ENCODE results near the gene EPB41L2. TPM values are rescaled to one million over a fixed set of nuclear protein-coding genes. Genes with fewer than 3 reads are reported as not detected.
"Not testable (repeated sequence)": the region's sequence is repeated elsewhere in the genome, so short reads cannot be mapped to it uniquely, and the experiment has no call there.

The EPB41L2 gene
- total RNA-seq, 2 experiments from 2014 or later: 30.4 to 37.8 TPM

DNA sequence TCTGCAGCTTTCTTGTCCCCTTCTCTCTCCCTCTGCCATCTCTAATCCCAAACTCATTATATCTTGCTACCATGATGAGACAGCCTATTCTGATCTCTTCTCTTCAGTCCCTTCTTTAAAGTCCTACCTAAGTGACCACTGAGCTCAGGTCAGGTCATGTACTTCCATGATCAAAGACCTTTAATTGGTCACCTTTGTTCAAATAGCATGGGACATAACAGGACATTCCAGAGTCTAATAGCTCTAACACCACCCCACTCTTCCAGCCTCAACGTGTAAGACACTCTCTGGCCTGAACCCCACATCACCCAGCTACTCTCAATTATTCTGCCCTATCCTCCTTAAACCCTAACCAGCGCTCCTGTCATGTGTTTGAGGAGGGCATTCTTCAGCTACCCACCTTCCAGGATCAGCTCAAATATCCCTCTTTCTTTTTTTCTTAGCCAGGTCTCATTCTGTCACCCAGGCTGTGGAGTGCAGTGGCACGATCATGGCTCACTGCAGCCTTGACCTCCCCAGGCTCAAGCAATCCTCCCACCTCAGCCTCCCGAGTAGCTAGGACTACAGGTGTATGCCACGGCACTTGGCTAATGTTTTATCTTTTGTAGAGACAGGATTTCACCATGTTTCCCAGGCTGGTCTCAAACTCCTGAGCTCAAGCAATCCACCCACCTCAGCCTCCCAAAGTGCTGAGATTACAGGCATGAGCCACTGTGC is 237.9 kb downstream of the EPB41L2 start:
- intact Hi-C loops (cut with micrococcal nuclease): no loop called here
- H3K4me3 Mint-ChIP-seq: no peak overlapping the region
- H3K4me1 Mint-ChIP-seq (ENCODE audit: low read depth): no peaks in the 10 kb centered on the region
- ChIA-PET POLR2A (no interaction called here), CTCF (interaction anchor here (1.2 kb wide), 1 partner anchor 503 kb away, joined by 3 read pairs; no protein-coding TSS in a partner anchor)
- no peak for DNase-seq
- H3K9me3 Mint-ChIP-seq: no peaks in the 10 kb centered on the region
- H3K27ac Mint-ChIP-seq: no peak overlapping the region
- H3K27me3 Mint-ChIP-seq: no peaks in the 10 kb centered on the region
- H3K36me3 Mint-ChIP-seq: no peaks in the 10 kb centered on the region

DNA sequence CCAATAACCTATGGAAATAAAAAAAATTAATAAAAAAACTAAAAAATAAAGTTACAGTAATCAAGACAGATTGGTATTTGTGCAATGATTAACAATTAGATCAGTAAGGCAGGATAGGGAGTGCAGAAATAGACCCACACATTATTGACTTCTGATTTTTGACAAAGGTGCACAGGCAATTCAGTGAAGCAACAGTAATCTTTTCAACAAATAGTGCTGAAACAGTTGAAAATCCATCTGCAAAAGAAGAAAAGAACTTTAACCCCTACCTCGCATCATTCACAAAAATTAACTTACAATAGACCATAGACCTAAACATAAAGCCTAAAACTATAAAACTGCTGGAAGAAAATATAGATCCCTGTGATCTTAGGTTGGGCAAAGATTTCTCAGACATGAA is 240.3 kb downstream of the EPB41L2 start:
- POLR2A ChIA-PET: no interaction called here
- Mint-ChIP-seq H3K4me1 (ENCODE audit: low read depth) (no peaks in the 10 kb centered on the region), H3K27ac (no peak overlapping the region), H3K36me3 (peaks cover 1% of the 10 kb centered on the region), H3K4me3 (no peak overlapping the region), H3K9me3 (no peaks in the 10 kb centered on the region), H3K27me3 (no peaks in the 10 kb centered on the region)
- intact Hi-C loops (cut with micrococcal nuclease): no loop called here
- no peak for DNase-seq
- CTCF ChIA-PET: no interaction called here

DNA sequence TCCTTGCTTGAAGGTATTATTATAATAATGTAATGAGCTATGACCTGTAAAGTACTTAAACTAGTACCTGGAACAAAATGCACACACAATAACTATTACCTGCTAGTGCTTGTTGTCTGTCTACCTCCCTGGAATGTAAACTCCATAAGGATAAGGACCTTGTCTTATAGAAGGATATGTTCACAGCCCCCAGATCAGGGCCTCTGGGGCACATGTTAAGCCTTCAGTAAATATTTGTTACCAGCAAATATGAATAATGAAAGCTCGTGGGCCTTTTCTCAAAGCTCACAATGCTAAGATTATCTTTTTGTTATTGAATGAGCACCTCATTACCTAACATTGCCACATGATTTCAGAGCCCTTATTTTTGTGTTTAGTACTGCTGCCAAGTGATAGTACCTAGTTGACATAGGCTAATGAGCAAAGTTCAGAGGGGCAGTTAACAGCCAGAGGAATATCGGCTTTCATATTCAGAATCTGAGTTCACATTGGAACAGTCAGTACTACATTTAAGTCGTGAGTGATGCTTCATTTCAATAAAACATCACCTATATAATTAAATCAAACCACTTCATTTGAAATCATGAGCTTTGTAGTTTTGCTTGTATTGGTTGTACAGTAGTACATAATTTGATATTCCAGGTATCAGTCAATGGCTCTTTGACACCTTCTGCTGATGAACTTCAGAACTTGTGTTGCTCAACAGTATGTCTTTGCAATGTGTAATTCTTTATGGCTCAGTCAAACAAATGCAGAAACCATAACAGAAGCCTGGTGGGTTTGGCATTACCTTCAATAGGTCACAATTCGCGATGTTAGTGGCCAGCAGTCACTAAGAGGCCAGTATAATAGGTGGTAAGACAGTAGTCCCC is 247.6 kb downstream of the EPB41L2 start:
- H3K4me3 Mint-ChIP-seq: no peak overlapping the region
- intact Hi-C loops (cut with micrococcal nuclease): no loop called here
- peaks cover 5% of the 10 kb centered on the region for H3K27me3 Mint-ChIP-seq
- ChIA-PET POLR2A (no interaction called here), CTCF (interaction anchor here (0.6 kb wide), 1 partner anchor 62 kb away, joined by 3 read pairs; no protein-coding TSS in a partner anchor)
- H3K4me1 Mint-ChIP-seq (ENCODE audit: low read depth): no peaks in the 10 kb centered on the region
- H3K9me3 Mint-ChIP-seq: peaks cover 5% of the 10 kb centered on the region
- no peak for DNase-seq
- H3K36me3 Mint-ChIP-seq: peaks cover 7% of the 10 kb centered on the region
- H3K27ac Mint-ChIP-seq: no peak overlapping the region

DNA sequence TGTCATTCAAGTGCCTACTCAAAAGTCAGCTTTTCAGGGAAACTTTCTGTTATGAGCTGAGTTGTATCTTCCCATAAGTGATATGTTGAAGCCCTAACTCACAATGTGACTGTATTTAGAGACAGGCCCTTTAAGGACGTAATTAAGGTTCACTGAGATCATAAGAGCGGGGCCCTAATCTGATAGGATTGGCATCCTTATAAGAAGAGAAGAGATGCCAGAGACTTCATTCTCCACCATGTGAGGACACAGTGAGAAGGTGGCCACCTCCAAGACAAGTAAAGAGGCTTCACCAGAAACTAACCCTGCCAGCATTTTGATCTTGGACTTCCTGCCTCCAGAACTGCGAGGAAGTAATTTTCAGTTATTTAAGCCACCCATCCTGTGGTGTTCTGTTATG is 248.5 kb downstream of the EPB41L2 start:
- Mint-ChIP-seq H3K27me3 (peaks cover 5% of the 10 kb centered on the region), H3K9me3 (peaks cover 5% of the 10 kb centered on the region), H3K36me3 (peaks cover 7% of the 10 kb centered on the region), H3K4me1 (ENCODE audit: low read depth) (no peaks in the 10 kb centered on the region), H3K4me3 (no peak overlapping the region), H3K27ac (no peak overlapping the region)
- no peak for DNase-seq
- intact Hi-C loops (cut with micrococcal nuclease): no loop called here
- ChIA-PET POLR2A (no interaction called here), CTCF (no interaction called here)

DNA sequence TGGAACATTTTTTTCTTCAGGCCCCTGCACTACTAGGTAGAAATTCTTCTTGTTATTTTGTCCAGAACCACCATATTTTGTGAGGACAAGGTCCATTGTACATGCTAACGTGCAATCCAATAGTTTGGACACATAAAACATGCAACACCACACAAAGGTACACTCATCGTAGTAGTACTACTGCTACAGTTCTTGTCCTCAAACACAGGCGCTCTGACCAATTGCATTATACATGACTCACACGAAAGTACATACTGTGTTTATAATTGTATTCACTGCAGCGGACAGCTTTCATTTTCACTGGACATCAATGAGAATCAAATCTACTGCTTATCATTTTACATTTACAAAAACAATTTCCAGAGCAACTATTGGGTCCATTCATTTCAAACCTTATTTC is 251.1 kb downstream of the EPB41L2 start:
- ChIA-PET CTCF (interaction anchor here (0.6 kb wide), 1 partner anchor 37 kb away, joined by 3 read pairs; no protein-coding TSS in a partner anchor), POLR2A (interaction anchor here (0.7 kb wide), 1 partner anchor 635 kb away, joined by 3 read pairs; no protein-coding TSS in a partner anchor)
- Mint-ChIP-seq H3K27ac (no peak overlapping the region), H3K4me3 (no peak overlapping the region), H3K36me3 (peaks cover 2% of the 10 kb centered on the region), H3K27me3 (peaks cover 2% of the 10 kb centered on the region), H3K4me1 (ENCODE audit: low read depth) (no peaks in the 10 kb centered on the region), H3K9me3 (no peaks in the 10 kb centered on the region)
- DNase-seq: no peak
- intact Hi-C loops (cut with micrococcal nuclease): no loop called here

DNA sequence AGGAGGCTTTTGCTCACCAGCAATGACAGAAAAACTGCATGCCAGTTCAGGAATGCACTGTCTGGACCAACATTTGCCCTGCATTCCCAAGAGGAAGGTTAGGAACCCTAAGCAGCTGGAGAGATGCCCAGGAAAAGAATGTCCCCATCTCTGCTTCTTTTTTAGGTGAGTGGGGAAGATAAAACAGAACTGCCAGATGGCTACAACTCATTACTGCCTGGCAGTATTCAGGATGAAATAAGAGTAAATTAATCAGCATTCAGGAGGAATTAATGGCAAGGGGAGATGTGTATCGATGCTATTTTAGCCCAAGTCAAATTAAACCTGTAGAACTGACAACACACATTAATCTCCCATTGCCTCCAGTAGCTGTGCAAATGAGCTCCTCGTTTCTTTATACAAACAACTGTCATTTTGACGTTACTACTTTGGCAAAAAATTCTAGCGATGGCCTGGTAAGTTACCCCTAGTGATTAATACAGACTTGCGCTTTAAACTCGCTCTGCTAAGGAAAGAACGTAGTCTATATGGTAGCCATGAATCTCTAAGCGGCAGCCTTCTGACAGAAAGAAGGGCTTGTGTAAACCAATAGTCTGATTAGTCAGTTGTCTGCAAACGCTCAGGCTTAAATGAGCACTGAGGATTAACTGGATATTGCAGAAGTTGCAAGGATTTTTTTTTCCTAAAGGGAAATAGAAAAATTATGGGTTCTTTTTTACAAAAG is 252.6 kb downstream of the EPB41L2 start:
- H3K9me3 Mint-ChIP-seq: no peaks in the 10 kb centered on the region
- no peaks in the 10 kb centered on the region for H3K4me1 Mint-ChIP-seq (ENCODE audit: low read depth)
- H3K27me3 Mint-ChIP-seq: peaks cover 2% of the 10 kb centered on the region
- ChIA-PET CTCF (no interaction called here), POLR2A (no interaction called here)
- intact Hi-C loops (cut with micrococcal nuclease): no loop called here
- H3K36me3 Mint-ChIP-seq: no peaks in the 10 kb centered on the region
- no peak overlapping the region for H3K27ac Mint-ChIP-seq
- no peak for DNase-seq
- no peak overlapping the region for H3K4me3 Mint-ChIP-seq

DNA sequence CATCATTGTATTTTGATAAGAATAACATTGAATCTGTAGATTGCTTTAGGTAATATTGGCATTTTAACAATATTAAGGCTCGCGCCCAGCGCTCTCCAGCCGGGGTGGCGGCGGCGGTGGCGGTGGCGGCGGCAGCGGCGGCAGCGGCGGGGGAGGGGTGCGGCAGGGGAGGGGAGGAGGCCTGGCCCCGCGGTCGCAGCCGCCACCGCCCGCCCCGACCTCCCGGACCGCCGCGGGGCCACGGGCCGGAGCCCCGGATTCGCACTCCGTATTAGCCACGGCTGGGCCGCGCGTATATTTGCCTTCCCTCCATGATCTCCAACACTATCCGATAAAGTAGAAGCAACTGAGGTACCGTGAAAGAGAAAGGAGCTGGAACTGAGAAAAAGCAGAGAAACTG is 261.7 kb downstream of the EPB41L2 start:
- H3K4me3 Mint-ChIP-seq; intact Hi-C loops (cut with micrococcal nuclease); DNase-seq; H3K27me3 Mint-ChIP-seq; H3K4me1 Mint-ChIP-seq (ENCODE audit: low read depth); H3K36me3 Mint-ChIP-seq; H3K27ac Mint-ChIP-seq; POLR2A ChIA-PET: not testable (repeated sequence)
- H3K9me3 Mint-ChIP-seq: peaks cover 17% of the 10 kb centered on the region
- CTCF ChIA-PET: interaction anchor here (0.6 kb wide), 1 partner anchor 395 kb away, joined by 3 read pairs; no protein-coding TSS in a partner anchor

DNA sequence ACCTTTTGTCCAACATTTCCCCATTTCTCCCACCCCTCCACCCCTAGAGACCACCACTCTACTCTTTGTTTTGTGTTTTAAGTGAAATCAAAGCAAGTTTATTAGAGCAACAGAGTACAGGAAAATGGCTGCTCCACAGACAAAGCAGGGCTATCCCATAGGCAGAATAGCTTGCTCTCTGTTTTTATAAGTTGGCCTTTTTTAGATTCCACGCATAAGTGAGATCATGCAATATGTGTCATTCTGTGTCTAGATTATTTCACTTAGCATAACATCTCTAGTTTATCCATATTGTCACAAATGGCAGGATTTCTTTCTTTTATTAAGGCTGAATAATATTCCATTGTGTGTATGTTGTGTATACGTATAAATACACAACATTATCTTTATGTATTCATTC is 266.0 kb downstream of the EPB41L2 start:
- Mint-ChIP-seq H3K4me1 (ENCODE audit: low read depth) (no peaks in the 10 kb centered on the region), H3K27ac (no peak overlapping the region), H3K36me3 (peaks cover 1% of the 10 kb centered on the region), H3K9me3 (peaks cover 15% of the 10 kb centered on the region), H3K27me3 (no peaks in the 10 kb centered on the region), H3K4me3 (no peak overlapping the region)
- CTCF ChIA-PET: no interaction called here
- intact Hi-C loops (cut with micrococcal nuclease): no loop called here
- no peak for DNase-seq
- POLR2A ChIA-PET: no interaction called here

DNA sequence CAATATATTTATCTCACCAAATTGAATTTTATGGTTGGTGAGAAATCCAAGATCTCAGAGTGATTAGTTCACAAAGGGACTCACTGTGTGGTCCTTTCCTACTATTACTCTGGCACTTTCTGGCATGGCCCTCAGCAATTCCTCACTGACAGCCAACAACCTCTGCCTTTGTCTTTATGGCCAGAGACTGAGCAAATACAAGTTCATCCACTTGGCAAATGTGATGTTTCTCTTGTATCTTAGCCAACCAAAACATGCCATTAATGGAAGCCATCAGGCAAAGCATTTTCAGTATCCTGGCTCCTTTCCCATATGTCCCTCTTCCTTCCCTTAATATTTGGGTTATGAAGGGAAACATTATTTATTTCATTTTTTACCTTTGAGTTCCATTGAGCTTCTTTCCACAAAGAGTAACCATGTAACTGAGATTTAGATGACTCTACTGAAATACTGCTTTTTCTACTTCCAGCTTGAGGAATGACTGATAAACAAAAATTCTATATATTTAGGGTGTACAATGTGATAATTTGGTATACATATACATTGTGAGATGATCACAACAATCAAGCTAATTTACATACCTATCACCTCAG is 266.6 kb downstream of the EPB41L2 start:
- DNase-seq: no peak
- no peak overlapping the region for H3K4me3 Mint-ChIP-seq
- peaks cover 13% of the 10 kb centered on the region for H3K9me3 Mint-ChIP-seq
- no peaks in the 10 kb centered on the region for H3K4me1 Mint-ChIP-seq (ENCODE audit: low read depth)
- H3K36me3 Mint-ChIP-seq: no peaks in the 10 kb centered on the region
- POLR2A ChIA-PET: no interaction called here
- H3K27me3 Mint-ChIP-seq: no peaks in the 10 kb centered on the region
- H3K27ac Mint-ChIP-seq: no peak overlapping the region
- intact Hi-C loops (cut with micrococcal nuclease): no loop called here
- CTCF ChIA-PET: no interaction called here

DNA sequence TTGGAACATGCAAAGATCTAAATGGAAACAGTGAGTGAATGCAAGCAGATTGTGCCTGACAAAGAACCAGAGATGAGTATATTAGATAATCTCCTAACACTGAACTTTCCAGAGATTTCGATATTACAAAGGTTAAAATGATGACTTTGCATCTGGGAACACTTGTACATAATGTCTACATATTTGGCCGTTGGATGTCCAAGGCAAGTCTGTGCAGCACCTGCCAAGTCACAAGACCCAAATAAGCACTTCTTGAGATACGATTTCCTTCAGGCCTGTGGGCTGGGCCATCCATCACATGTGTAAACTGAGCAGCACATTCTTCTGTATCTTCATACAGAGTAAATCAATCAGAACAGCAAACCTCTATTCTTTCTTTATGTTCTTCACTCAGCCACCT is 268.3 kb downstream of the EPB41L2 start:
- Mint-ChIP-seq H3K9me3 (peaks cover 13% of the 10 kb centered on the region), H3K4me1 (ENCODE audit: low read depth) (no peaks in the 10 kb centered on the region), H3K27ac (no peak overlapping the region), H3K27me3 (no peaks in the 10 kb centered on the region), H3K4me3 (no peak overlapping the region), H3K36me3 (no peaks in the 10 kb centered on the region)
- POLR2A ChIA-PET: no interaction called here
- intact Hi-C loops (cut with micrococcal nuclease): no loop called here
- no peak for DNase-seq
- CTCF ChIA-PET: no interaction called here

DNA sequence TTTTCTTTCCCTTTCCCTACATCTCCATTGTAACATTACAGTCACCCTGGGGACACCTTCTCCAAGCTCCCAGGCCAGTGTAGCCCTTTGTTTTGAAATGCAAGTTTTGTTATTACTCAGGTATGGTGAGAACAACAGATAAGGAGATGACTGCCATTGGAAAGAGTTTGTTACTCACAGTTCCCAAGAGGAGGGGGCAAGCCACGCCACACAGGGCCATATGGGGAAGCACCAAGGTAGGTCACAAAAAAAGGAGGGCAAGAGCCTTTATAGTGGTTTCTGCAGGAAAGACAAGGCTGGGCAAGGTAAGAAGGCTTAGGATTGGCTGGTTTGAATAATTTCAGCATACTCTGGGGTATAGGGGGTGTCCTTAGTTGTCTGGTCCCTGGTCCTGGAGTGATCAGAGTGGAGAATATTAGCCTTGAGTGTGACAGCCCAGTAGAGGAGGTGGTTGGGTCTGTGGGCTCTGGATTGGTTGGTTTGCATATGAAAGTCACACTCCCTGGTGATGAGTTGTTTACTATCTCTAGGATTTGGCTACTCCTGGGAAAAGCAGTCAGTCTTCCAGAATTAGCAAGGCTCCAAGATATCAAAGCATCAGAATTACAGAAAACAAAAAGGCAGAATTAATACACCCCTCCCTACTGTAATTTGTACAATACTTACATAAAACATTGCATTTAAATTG is 268.9 kb downstream of the EPB41L2 start:
- no peaks in the 10 kb centered on the region for H3K27me3 Mint-ChIP-seq
- no peak overlapping the region for H3K4me3 Mint-ChIP-seq
- peaks cover 9% of the 10 kb centered on the region for H3K9me3 Mint-ChIP-seq
- no peak overlapping the region for H3K27ac Mint-ChIP-seq
- no peak for DNase-seq
- H3K36me3 Mint-ChIP-seq: no peaks in the 10 kb centered on the region
- POLR2A ChIA-PET: no interaction called here
- CTCF ChIA-PET: no interaction called here
- H3K4me1 Mint-ChIP-seq (ENCODE audit: low read depth): no peaks in the 10 kb centered on the region
- intact Hi-C loops (cut with micrococcal nuclease): no loop called here
